Subcutaneous abdominal adipose tissue (tissue), 5 donors: ENCODE data around the gene ETF1.
A peak's percentile ranks its signal among the peaks of the same experiment; 100 is the strongest.

Source experiments
- H3K27ac ChIP-seq: one replicate; pipeline ENCODE4 v1.7.0; 2013; ENCODE audit warnings: low read depth, mild to moderate bottlenecking, inconsistent platforms, low read length, moderate library complexity
- H3K27me3 ChIP-seq, 5 donors: one replicate each; pipeline ENCODE4 v1.7.0; 2013; ENCODE audit warnings: low read length in 5 of 5, inconsistent platforms in 1 of 5; ENCODE audit not compliant: control insufficient read depth in 5 of 5, insufficient read depth in 4 of 5
- H3K36me3 ChIP-seq, 5 donors: one replicate each; pipeline ENCODE4 v1.7.0; 2013; ENCODE audit warnings: low read length in 5 of 5; ENCODE audit not compliant: control insufficient read depth in 5 of 5, insufficient read depth in 5 of 5
- H3K4me1 ChIP-seq, 5 donors: one replicate each; pipeline ENCODE4 v1.7.0; 2013; ENCODE audit warnings: low read length in 5 of 5, mild to moderate bottlenecking in 3 of 5, moderate library complexity in 1 of 5; ENCODE audit not compliant: control insufficient read depth in 5 of 5, insufficient read depth in 5 of 5
- H3K4me3 ChIP-seq, 5 donors: one replicate each; pipeline ENCODE4 v1.7.0; 2013; ENCODE audit warnings: low read length in 5 of 5, low read depth in 1 of 5
- H3K9ac ChIP-seq, 5 donors: one replicate each; pipeline ENCODE4 v1.7.0; 2013; ENCODE audit warnings: low read length in 5 of 5, mild to moderate bottlenecking in 4 of 5, moderate library complexity in 3 of 5
- H3K9me3 ChIP-seq, 5 donors: one replicate each; pipeline ENCODE4 v1.7.0; 2013; ENCODE audit warnings: low read length in 5 of 5; ENCODE audit not compliant: control insufficient read depth in 5 of 5
- donor health status: healthy.
- donor health status: healthy.
- donor health status: healthy.
- donor health status: healthy.
- donor health status: healthy.

ETF1 gene

GRCh38 chr5:138564242-138564641 is 21.2 kb upstream of the ETF1 start:
- H3K27ac ChIP-seq: no peak overlapping the region
- no peak overlapping the region for H3K4me3 ChIP-seq
- H3K4me1 ChIP-seq: no peaks in the 10 kb centered on the region
- H3K27me3 ChIP-seq: no peaks in the 10 kb centered on the region
- no peak overlapping the region for H3K9ac ChIP-seq
- H3K36me3 ChIP-seq: peaks cover 59 to 91% (median 86%) of the 10 kb centered on the region in 5 donors
- H3K9me3 ChIP-seq: no peaks in the 10 kb centered on the region

GRCh38 chr5:138563340-138564118 is 20.5 kb upstream of the ETF1 start:
- Histone ChIP-seq H3K9ac (no peak overlapping the region), H3K27ac (no peak overlapping the region), H3K4me1 (no peaks in the 10 kb centered on the region)

DNA sequence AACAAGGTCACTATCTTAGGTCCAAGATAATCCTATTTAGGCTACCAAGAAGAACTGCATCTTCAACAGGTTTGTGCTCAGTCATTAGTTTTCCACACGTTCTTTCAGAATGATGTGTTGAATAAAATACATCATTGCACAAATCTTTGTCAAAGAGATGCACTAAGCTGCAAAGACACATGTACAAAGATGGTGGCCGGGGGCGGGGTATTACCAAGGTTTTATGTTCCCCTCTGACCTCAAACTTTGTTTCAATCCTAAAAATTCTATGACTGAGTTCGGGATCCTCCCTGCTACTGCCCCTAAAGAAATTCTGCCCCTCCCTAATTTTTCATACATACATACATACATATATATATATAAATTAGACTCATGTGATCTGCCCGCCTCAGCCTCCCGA is 17.9 kb upstream of the ETF1 start:
- Histone ChIP-seq H3K4me3 (no peak overlapping the region), H3K4me1 (no peaks in the 10 kb centered on the region), H3K27ac (no peak overlapping the region), H3K36me3 (peaks cover 62 to 91% (median 86%) of the 10 kb centered on the region in 5 donors), H3K9ac (no peak overlapping the region), H3K27me3 (no peaks in the 10 kb centered on the region), H3K9me3 (no peaks in the 10 kb centered on the region)

More at GRCh38 chr5:138563340-138564118, 20.5 kb upstream of the ETF1 start:
- peaks cover 58 to 91% (median 86%) of the 10 kb centered on the region in 5 donors for H3K36me3 ChIP-seq
- H3K4me3 ChIP-seq: no peak overlapping the region
- no peaks in the 10 kb centered on the region for H3K27me3 ChIP-seq
- no peaks in the 10 kb centered on the region for H3K9me3 ChIP-seq

DNA sequence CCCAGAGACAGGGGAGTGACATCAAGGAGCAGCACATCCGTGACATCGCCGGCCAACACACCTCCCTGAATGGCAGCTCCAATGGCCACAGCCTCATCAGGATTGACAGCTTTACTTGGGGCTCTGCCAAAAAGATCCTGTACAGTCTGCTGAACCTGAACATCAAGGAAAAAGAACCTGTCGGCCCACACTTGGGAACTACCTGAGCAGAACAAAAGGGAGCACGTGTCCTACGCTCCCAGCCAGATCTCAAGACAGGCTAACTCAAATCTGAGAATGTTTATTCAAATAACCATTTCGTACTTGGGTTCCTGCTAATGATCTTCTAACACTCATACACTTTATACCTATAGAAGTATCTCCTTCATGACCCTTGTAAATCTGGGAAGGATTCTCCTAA is 16.9 kb upstream of the ETF1 start:
- Histone ChIP-seq H3K27me3 (no peaks in the 10 kb centered on the region), H3K27ac (no peak overlapping the region), H3K9ac (peak overlapping the region in 1 of 5 donors; percentile 51), H3K4me3 (no peak overlapping the region), H3K36me3 (peaks cover 67 to 91% (median 86%) of the 10 kb centered on the region in 5 donors), H3K4me1 (no peaks in the 10 kb centered on the region), H3K9me3 (no peaks in the 10 kb centered on the region)

DNA sequence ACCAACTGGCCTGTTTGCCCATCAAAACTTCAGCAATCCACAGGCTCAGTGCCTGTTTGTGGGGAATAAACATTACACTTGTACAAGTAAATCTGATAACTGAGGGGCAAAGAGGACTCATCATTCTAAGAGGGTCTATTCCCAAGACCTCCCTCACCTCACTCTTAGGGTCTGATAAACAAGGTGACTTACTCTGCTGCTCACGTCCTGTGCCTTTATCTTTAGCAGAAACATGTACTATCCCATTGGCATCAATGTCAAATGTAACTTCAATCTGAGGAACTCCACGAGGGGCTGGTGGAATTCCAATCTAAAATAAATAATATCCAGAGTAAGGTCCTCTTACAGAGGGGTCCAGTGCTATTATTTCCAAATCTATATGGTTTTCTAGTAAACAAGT is 14.6 kb upstream of the ETF1 start:
- Histone ChIP-seq H3K9me3 (no peaks in the 10 kb centered on the region), H3K4me3 (no peak overlapping the region), H3K27ac (no peak overlapping the region), H3K36me3 (peaks cover 70 to 88% (median 80%) of the 10 kb centered on the region in 5 donors), H3K4me1 (no peaks in the 10 kb centered on the region), H3K9ac (no peak overlapping the region), H3K27me3 (no peaks in the 10 kb centered on the region)

DNA sequence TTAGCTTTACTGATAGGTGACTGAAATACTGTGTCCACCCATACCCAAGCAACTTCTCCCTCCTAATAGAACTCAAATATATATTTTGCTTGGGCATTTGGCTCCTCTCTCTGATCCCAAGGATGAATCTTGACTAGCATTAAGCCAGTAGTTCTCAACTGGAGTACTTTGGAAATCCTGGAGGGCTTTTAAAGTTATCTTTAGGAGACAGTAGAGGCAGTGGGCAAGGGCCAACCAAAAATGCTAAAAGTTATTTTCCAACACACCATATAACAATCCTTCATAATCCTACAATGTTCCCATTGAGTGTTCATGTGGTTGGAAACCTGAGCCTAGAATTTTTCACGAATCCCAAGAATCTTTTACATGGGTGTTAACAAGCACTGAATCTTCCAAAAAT is 11.1 kb upstream of the ETF1 start:
- Histone ChIP-seq H3K4me3 (no peak overlapping the region), H3K36me3 (peaks cover 51 to 61% (median 55%) of the 10 kb centered on the region in 5 donors), H3K9ac (no peak overlapping the region), H3K9me3 (no peaks in the 10 kb centered on the region), H3K27me3 (no peaks in the 10 kb centered on the region), H3K4me1 (peaks cover 0 to 4% (median 0%) of the 10 kb centered on the region in 5 donors), H3K27ac (no peak overlapping the region)

- no peak overlapping the region for H3K27ac ChIP-seq
- no peaks in the 10 kb centered on the region for H3K27me3 ChIP-seq
- peaks cover 45 to 55% (median 49%) of the 10 kb centered on the region in 5 donors for H3K36me3 ChIP-seq
- H3K9ac ChIP-seq: no peak overlapping the region
- no peaks in the 10 kb centered on the region for H3K9me3 ChIP-seq
- peaks cover 0 to 4% (median 0%) of the 10 kb centered on the region in 5 donors for H3K4me1 ChIP-seq
- H3K4me3 ChIP-seq: no peak overlapping the region
These were observed 10.5 kb upstream of the ETF1 start for GRCh38 chr5:138553437-138554095.

DNA sequence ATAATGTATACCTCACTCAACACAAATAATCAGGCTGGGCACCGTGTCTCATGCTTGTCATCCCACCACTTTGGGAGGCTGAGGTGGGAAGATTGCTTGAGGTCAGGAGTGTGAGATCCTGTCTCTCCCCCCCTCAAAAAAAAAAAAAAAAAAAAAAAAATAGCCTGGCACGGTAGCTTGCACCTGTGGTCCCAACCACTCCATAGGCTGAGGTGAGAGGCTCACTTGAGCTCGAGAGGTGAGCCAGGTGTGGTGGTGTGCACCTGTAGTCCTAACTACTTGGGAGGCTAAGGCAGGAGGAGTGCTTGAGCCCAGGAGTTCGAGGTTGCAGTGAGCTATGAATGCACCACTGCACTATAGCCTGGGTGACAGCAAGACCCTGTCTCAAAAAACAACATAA is 9.6 kb upstream of the ETF1 start:
- no peak overlapping the region for H3K9ac ChIP-seq
- H3K4me3 ChIP-seq: no peak overlapping the region
- H3K27me3 ChIP-seq: no peaks in the 10 kb centered on the region
- H3K27ac ChIP-seq: no peak overlapping the region
- peaks cover 0 to 11% (median 3%) of the 10 kb centered on the region in 5 donors for H3K4me1 ChIP-seq
- peaks cover 36 to 46% (median 40%) of the 10 kb centered on the region in 5 donors for H3K36me3 ChIP-seq
- no peaks in the 10 kb centered on the region for H3K9me3 ChIP-seq

DNA sequence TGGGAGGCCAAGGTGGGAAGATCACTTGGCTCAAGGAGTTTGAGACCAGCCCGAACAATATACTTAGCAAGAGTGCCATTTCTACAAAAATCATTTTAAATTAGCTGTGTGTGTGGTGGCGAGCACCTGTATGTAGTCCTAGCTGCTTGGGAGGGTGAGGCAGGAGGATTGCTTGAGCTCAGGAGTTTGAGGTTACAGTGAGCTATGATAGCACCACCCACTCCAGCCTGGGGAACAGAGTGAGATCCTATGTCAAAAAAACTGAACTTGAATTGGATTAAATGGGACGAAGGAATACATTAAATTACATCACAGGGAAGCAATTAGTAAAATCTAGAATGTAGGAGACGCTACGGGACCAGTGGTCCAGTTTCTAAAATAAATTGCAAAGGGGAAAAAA is 6.4 kb upstream of the ETF1 start:
- H3K27me3 ChIP-seq: no peaks in the 10 kb centered on the region
- H3K4me3 ChIP-seq: no peak overlapping the region
- H3K9ac ChIP-seq: no peak overlapping the region
- no peaks in the 10 kb centered on the region for H3K9me3 ChIP-seq
- no peak overlapping the region for H3K27ac ChIP-seq
- peaks cover 5 to 14% (median 10%) of the 10 kb centered on the region in 5 donors for H3K36me3 ChIP-seq
- peaks cover 4 to 33% (median 25%) of the 10 kb centered on the region in 5 donors for H3K4me1 ChIP-seq

DNA sequence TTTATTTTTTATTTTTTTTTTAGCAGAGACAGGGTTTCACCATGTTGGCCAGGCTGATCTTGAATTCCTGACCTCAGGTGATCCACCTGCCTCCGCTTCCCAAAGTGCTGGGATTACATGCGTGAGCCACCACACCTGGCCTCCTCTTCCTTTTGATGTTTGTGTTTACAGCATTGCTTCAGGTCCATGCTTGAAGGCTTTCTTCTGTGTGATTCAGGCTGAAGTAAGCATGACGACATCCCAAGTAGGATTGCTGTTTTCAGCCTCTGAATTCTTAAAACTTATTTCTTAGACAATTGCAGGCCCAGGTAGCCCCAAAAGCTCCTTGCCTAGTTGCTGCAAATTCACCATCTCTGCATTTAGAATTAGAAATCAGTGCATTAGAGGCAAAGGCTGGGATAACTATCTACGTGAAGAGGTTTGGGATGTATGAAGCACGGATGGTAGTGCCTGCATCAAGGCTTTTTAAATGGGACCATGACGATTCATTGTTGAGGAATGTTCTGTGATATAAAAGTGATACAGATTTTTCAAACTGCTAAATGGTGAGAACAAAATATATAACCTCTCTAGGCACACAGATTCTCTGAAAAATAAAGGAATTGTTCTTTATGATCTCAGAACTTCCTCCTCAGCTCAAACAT is 3.0 kb upstream of the ETF1 start:
- H3K9ac ChIP-seq: peak overlapping the region in 1 of 5 donors; percentile 62
- peaks cover 10 to 51% (median 43%) of the 10 kb centered on the region in 5 donors for H3K4me1 ChIP-seq
- no peak overlapping the region for H3K27ac ChIP-seq
- no peaks in the 10 kb centered on the region for H3K27me3 ChIP-seq
- no peaks in the 10 kb centered on the region for H3K36me3 ChIP-seq
- no peaks in the 10 kb centered on the region for H3K9me3 ChIP-seq
- no peak overlapping the region for H3K4me3 ChIP-seq
